HG02678 (cell line): ENCODE data around the gene AMMECR1L.
"Not testable (repeated sequence)": the region's sequence is repeated elsewhere in the genome, so short reads cannot be mapped to it uniquely, and the experiment has no call there.

Source experiments
- ATAC-seq: cut with Tn5 transposase; IDR thresholded peaks from one replicate; pipeline ENCODE4 v1.9.1; 2021; ENCODE audit warnings: mild to moderate bottlenecking, moderate library complexity; ENCODE audit not compliant: unreplicated experiment

AMMECR1L gene

DNA sequence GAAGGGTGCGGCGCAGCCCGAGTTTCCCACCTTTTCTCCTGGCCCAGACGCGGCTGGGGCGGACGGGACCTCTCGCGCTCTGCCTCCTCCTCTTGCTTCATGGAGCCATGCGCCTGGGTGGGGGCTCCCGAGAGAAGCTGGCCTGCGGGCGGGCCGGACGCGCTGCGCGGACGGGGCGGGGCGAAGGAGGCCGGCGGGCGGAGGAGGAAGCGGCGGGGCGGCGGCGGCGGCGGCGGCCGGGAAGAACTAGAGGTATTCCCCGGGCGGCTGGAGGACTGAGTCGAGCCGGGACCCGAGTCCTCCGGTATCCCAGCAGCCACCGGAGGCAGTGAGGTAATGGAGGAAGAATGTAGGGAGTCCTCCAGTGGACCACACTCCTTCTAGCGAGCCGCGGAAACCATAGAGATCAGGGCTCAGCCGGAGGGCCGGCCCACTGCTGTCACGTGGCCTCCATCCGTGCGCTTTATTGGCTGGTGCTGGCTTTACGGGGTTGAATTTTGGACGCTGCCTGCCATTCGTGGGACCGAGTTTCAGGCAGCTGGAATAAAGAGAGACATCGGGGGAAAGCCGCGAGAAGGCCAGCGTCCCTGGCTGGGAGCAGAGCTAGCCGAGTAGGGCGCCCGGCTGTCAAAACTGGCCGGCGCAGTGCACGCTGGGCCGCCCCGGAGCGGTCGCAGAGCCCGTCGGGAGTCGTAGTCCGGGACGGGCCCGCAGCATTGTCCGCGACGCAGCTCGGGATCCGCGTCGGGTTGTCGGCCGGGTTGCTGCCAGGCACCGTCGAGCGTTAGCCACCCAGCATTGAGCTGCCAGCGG lies at the start of gene AMMECR1L:
Gene AMMECR1L, minus strand, starts transcription at position 177 of the 813 bp plus-strand sequence. CDS start 11,722 bp downstream, outside the sequence.
- ATAC-seq, result peak; percentile 92

DNA sequence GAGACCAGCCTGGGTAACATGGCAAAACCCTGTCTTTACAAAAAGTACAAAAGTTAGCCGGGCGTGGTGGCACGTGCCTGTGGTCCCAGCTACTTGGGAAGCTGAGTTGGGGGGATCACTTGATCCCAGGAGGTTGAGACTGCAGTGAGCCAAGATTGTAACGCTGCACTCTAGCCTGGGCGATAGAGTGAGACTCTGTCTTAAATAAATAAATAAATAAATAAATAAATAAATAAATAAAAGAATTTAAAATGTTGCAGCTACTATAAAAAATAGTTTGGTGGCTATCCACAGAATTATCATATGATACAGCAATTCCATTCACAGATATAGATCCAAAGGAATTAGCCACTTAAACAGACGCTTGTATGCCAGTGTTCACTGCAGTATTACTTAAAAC lies 49.6 kb upstream of the AMMECR1L start:
- no peak for ATAC-seq

DNA sequence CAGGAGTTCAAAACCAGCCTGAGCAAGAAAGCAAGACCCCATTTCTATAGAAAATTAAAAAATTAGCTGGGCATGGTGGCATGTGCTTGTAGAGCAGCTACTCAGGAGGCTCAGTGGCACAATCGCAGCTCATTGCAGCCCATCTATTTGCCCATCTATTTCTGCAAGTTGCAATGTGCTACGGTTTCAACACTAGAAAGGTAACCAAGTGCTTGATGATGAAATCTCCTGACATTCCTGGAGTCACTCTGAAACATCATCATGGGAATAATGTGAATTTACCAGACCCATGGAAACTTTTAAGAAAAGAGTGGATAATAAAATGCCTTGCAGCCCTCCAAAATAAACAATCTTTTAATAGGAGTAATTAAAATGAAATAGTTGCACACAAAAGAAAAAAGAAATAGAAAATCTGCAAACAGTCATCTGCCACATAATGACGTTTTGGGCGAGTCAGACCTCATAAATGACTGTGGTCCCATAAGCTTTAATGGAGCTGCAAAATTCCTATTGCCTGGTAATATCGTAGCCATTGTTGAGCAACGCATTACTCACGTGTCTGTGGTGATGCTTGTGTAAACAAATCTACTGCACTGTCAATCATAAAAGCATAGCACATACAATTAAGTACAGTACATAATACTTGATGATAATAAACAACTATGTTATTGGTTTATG lies 46.6 kb upstream of the AMMECR1L start:
- ATAC-seq, result no peak

GRCh38 chr2:127929449-127929848 lies 43.7 kb upstream of the AMMECR1L start:
- no peak for ATAC-seq

- no peak for ATAC-seq
Measured at GRCh38 chr2:127927384-127927783, 41.6 kb upstream of the AMMECR1L start.

DNA sequence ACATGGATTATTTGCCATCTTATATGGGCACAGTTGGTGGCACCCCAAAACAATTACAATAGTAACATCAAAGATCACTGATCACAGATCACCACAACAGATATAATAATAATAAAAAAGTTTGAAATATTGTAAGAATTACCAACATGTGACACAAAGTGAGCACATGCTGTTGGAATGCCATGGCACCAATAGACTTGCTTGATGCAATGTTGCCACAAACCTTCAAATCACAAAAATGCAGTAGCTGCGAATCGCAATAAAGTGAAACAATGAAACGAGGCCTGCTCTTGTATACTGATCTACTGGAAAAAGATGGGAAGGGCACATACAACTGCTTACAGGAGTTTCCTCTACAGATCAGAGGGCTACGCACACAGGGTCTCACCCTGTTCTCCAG lies 32.2 kb upstream of the AMMECR1L start:
- no peak for ATAC-seq

- no peak for ATAC-seq
Measured at GRCh38 chr2:127913808-127914457, 28.2 kb upstream of the AMMECR1L start.

GRCh38 chr2:127911737-127912136 lies 26.0 kb upstream of the AMMECR1L start:
- no peak for ATAC-seq

GRCh38 chr2:127910415-127910814 lies 24.7 kb upstream of the AMMECR1L start:
- no peak for ATAC-seq

DNA sequence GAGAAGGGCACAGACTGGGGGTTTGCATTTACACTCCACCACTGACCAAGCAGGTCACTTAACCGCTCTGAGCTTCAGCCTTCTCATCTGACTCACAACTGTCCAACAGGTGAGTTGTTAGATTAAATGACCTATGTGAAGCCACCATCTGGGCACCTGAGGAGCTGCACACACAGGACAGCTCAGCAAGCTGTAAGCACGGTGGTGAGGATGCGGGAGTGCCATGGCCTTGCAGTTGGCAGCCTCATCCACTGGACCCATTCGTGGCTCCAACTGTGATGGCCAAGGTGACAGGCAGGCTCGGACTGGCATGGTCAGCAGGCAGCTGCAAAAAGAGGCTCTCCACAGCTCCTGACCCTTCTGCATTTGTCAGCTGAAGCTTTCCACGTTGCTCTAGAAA lies 23.3 kb upstream of the AMMECR1L start:
- no peak for ATAC-seq

GRCh38 chr2:127907733-127908400 lies 22.1 kb upstream of the AMMECR1L start:
- not testable (repeated sequence) for ATAC-seq

DNA sequence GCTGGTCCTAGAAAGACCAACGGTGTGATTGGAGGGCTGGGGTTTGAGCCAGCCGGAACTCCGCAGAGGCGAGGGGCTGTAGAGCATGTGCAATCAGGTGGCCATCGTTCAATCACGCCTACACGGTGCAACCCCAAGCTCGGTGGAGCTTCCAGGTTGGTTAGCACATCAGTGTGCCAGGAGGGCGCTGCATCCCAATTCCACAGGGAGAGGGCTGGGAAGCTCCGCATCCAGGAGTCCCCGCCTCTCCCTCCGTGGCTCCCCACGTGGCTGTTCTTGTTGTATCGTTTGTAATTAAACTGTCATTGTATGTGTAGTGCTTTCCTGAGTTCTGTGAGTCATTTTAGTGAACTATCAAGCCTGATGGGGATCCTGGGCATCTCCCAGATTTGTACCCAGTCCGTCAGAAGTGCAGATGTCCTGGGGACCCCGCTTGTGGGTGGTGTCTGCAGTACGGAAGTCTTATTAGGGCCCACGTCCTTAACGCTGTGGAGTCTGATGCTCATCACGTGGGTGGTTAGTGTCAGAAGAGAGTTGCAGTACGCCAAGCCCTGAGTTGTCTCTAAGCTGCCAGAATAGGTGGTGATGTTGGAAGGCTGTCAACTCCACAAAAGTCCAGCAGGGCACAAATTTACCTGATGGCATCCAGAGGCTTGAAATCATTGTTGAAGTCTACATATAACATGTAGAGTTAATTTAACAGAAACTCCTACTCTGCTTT lies 20.6 kb upstream of the AMMECR1L start:
- no peak for ATAC-seq

- no peak for ATAC-seq
Measured at GRCh38 chr2:127901339-127902056, 15.7 kb upstream of the AMMECR1L start.

DNA sequence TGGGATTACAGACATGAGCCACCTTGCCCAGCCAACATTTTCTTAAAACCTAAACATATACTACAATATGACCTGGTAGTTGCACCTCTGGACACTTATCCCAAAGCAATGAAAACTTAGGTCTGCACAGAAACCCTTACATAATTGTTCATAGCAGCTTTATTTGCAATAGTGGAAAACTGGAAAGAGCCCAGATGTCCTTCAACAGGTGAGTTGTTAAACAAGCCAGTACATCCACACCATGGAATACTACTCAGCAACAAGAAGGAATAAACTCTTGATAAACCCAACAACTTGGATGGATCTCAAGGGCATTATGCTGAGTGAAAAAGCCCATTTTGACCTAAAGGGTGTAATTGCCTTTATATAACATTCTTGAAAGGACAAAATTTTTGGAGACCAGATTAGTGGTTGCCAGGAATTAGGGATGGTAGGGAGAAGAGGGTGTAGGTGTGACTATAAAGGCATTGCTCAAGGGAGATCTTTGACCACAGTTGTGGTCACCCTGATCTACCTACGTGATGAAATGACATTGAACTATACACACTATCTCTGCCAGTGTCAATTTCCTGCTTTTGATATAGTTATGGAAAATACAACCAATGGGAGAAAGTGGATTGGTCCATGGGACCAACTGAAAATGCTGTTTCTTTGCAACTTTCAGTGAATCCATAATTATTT lies 11.9 kb upstream of the AMMECR1L start:
- ATAC-seq, result no peak

DNA sequence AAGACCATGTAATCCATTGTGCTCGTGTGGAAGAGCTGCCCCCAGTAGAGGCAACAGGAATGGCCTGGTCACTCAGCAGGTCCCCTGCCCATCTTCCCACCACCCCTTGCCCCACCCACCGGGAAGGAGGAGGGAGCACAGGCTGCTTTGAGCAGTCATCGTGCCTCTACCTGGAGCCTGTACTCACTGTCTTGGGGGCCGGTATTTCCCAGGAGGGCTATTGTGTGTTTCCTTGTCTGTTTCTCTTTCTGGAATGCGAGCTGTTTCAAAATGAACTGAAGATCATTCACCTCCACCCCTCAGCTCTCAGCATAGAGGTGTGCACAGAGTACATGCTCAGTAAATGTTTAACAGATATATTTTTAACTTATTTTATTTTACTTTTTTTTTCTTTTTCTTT lies 7.7 kb upstream of the AMMECR1L start:
- ATAC-seq, result no peak

GRCh38 chr2:127893033-127893432 lies 7.3 kb upstream of the AMMECR1L start:
- no peak for ATAC-seq

DNA sequence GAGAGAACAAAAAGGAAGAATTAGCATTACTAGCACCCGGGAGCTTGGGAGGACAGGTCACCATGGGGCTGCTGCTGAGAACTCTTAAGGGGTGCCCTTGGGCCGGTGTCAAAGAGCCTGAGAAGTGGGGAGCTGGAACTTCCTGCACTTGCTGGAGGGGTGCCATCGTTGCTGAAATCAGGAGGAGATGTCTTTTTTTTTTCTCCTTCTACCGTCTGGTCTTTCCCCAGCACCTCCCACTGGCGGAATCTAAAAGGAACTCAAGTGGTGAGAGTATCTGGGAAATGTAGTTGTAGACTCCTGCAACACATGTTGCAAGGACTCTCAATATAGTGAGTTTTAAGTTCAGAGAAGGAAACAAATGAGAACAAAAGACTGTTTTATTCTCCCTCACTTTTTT lies 6.1 kb upstream of the AMMECR1L start:
- ATAC-seq, result no peak

DNA sequence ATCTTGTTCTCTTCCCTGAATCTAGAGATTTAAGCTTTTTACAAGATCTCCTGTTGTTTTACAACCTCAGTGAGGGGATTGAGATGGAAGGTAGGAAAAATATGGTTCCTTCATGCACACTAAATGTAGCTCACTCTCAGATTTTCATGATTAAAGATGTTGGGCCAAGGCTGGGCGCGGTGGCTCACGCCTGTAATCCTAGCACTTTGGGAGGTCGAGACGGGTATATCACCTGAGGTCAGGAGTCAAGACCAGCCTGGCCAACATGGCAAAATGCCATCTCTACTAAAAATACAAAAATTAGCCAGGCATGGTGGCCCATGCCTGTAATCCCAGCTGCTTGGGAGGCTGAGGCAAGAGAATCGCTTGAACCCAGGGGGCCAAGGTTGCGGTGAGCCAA lies 5.0 kb upstream of the AMMECR1L start:
- ATAC-seq, result not testable (repeated sequence)

GRCh38 chr2:127888772-127889171 lies 3.0 kb upstream of the AMMECR1L start:
- no peak for ATAC-seq
